Ecto neural progenitor cell (in vitro differentiated cells): ENCODE results near the gene OGN.
"Not testable (repeated sequence)": the region's sequence is repeated elsewhere in the genome, so short reads cannot be mapped to it uniquely, and the experiment has no call there.

Source experiments
- DNase-seq: peaks from one replicate; pipeline ENCODE4 v3.0.0-alpha.2; 2018; ENCODE audit warnings: low spot score

OGN gene

DNA sequence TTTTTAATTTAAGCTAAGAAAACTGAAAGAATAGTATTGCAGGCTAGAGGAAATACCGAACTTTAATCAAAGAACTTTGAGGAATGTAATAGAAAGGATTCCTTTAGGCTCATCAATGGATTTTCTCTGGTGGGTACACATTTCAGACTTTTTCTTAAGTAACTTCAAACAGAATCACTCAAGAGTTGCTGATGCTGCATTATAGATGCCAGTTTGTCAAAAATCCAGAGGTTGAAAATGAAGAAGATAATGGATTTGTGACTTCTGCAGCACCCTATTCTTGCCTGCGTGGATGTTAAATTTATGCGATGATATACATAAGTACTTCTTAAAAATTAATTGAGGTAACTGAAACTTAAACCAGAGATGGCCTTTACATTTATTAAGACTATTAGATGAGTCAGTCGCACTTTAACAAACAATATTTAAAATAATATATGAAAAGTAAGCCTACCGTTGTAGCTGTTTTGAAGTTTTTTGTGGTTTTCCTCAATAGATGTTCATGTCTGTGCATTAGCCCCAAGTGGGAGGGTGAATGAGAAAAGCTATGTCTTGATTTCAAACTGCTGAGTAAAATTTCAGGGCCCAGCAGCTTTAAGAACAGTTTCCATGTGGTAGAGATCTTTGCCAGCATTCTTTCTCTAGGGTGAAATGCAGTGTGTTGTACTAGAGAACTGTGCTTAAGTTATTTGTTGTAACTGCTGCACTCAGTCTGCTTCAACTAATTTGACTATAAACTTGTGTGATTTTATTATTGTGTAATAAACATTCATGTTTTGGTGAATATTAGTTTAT lies at the start of gene OGN:
Gene OGN, minus strand, starts transcription at position 537 of the 795 bp plus-strand sequence. CDS start 1,171 bp downstream, outside the sequence.
- DNase-seq, result no peak

- no peak for DNase-seq
Measured at GRCh38 chr9:92446536-92446935, 42.2 kb upstream of the OGN start.

- no peak for DNase-seq
Measured at GRCh38 chr9:92444841-92445240, 40.5 kb upstream of the OGN start.

DNA sequence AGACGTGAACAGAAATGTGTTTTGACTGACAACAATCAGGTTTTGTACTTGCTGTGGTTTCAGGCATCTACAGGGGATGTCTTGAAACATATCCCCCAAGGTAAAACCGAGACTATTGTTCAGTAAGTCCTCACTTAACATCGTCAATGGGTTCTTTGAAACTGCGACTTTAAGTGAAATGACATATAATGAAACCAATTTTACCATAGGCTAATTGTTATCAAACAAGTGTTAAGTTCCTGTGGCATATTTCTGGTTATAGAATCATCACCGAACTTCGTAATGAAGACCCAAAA lies 36.3 kb upstream of the OGN start:
- DNase-seq, result no peak

DNA sequence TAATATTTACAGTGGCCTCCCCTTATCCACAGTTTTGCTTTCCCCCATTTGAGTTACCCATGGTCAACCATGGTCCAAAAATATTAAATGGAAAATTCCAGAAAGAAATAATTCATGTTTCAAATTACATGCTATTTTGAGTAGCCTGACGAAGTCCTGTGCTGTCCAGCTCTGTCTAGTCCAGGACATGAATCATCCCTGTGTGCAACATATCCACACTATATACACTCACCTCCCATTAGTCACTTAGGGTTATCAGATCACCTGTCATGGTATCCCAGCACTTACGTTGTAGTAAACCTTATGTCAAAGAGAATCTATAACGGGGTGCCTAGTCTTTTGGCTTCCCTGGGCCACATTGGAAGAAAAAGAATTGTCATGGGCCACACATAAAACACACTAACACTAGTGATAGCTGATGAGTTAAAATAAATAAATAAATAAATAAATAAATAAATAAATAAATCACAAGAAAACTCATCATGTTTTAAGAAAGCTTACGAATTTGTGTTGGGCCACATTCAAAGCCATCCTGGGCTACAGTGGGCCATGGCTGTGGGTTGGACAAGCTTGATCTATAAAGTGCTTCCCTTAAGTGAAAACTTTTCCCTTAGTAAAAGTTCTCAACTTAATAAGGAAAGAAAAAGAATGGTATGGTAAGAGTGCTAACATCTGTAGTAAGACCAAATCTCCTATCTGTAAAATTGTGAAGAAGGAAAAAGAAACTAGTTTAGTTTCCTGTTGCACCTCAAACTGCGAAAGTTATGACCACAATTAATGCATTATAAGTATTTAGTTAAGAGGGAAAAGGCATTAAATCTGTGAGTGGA lies 35.8 kb upstream of the OGN start:
- DNase-seq, result no peak

DNA sequence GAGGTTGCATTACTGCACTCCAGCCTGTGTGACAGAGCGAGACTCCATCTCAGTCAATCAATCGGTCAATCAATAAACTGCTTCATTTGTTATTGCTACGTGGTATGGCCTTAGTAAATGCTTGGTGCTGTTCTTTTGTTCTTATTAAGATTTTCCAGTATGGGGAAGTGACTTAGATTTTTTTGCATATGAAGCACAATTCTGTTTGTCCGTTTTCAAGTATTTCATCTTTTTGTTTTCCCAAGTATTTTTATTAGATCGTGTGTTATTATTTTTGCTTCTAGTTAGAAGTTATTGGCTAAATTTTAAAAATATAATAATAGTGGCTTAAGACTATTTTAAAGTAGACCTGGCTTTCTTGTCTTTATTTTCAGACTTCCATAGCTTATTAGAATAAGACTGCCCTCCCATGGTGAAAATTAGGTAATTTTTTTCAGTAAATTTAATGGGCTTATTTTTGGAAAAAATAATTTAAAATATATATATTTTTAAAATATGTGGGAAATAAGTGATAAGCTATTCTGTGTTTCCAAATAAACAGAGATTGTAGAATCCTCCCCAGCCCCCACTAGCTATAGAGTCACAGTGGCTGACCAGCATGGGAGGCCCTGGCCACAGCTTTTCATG lies 34.6 kb upstream of the OGN start:
- DNase-seq, result no peak

DNA sequence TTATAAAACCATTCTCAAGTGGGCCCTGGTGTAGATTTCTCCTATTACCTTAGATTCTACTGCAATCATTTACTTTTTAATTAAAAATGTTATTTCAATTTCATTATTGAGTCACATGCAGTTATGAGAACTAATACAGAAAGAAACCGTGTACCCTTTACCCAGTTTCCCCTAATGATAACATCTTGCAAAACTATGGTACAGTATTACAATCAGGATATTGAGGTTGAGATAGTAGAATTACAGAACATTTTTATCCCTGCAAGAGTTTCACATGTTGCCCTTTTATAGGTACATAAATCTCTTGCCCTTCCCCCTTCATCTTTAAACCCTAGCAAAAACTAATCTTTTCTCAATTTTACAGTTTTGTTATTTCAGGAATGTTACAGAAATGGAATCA lies 30.9 kb upstream of the OGN start:
- no peak for DNase-seq

- no peak for DNase-seq
Measured at GRCh38 chr9:92432972-92433548, 28.7 kb upstream of the OGN start.

- no peak for DNase-seq
Measured at GRCh38 chr9:92432350-92432749, 28.0 kb upstream of the OGN start.

DNA sequence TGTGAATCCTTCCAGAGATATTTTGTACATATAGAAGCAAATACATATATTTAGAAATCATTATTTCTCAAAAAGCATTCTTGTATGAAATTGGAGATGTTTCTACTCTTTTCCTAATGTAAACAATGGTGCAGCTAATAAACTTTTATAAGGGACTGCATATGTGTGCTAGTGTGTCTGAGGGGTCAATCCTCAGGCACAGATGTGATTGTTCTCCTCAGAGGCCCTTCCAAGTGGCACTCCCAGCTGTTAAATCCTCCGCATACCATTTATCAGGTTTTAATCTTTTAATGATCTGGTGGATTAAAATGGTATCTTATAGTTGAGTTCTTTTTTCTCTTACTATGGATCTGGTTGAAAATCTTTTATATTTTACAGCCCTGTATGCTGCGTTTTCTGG lies 25.5 kb upstream of the OGN start:
- no peak for DNase-seq

DNA sequence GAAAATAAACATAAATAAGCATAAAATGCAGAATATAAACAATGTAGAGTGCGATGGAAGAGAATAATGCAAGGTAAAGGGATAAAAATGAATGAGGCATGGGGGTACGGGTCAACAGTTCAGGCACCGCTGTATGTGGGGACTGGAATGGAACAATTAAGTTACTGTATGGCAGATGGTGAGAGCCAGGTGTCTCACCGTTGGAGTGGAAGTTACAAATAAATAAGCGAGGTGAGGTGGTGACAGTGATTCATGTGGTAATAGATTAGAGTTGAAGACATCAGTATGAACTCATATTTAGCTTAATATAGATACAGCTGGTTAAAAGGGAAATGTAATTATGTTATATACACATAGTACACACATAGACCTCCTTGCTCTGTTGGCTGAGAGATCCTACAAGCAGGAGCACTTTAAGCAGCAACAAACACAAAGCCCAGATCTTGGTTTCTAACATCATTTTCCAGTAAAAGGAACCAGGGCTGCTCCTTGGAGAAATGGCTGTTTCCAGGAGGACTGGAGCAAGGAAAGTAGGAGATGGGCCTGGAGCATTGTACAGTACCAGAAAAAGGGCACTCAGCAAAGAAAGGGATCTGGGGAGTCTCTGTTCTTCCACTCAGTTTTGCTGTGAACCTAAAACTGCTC lies 22.2 kb upstream of the OGN start:
- no peak for DNase-seq

DNA sequence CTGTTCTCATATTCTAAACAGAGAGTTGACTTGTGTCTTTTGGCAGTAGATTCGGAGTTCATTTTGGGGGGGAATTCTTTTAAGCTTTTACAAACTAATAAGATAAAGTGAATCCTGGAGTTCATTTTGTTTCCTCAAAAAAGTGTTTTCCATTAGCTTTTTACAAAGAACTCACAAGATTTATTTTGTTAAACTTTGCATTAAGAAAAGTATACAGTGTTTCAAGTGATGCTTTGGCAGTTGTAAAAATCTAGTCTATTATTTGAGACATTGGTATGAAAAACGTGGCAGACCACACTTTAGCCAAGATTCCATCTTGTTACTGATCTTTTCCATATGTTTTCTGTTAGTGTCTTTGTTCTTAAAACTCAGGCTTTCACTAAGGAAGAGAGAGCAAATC lies 21.1 kb upstream of the OGN start:
- DNase-seq, result no peak

DNA sequence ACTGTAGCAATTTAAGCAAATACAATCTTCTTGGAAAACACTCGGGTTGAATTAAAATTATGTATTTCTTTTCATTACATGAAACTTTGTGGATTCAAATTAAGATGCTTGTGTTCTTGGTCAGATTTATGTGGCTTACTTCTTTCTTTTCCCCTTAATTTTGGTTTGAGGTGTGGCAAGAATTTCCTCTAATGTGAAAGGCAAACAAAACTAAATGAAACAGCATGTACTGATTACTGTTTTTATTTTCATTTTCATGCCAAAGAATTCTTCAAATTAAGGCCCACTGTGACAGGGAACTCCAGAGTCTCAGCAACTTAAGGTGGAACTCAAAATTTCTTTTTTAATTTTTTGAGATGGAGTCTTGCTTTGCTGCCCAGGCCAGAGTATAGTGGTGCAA lies 20.0 kb upstream of the OGN start, which contains the start of gene OMD:
Gene OMD, minus strand, starts transcription at position 132 of the 400 bp plus-strand sequence. CDS start 6,913 bp downstream, outside the sequence.
- no peak for DNase-seq

- DNase-seq, result no peak
Measured at GRCh38 chr9:92423612-92424011, 19.2 kb upstream of the OGN start.

GRCh38 chr9:92422611-92423338 lies 18.4 kb upstream of the OGN start:
- DNase-seq, result no peak

DNA sequence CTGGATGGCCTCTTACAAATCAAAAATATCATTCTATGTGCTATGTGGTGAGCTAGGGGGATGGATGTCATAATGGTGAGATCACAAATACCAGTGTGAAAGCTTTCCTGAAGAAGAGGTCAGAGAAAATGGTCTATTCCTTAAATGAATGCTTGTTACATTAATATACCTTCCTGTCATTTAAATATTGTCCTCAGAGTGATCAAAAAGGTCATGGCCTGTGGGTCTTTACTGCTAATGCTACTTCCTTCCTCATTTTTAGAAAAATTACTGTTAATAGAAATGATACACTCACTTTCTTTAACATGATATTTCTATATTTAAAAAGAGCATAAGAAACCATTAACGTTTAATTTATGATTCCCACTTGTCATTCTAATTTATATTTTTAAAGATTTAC lies 10.2 kb upstream of the OGN start:
- DNase-seq, result no peak

- DNase-seq, result not testable (repeated sequence)
Measured at GRCh38 chr9:92411157-92411556, 6.8 kb upstream of the OGN start.

DNA sequence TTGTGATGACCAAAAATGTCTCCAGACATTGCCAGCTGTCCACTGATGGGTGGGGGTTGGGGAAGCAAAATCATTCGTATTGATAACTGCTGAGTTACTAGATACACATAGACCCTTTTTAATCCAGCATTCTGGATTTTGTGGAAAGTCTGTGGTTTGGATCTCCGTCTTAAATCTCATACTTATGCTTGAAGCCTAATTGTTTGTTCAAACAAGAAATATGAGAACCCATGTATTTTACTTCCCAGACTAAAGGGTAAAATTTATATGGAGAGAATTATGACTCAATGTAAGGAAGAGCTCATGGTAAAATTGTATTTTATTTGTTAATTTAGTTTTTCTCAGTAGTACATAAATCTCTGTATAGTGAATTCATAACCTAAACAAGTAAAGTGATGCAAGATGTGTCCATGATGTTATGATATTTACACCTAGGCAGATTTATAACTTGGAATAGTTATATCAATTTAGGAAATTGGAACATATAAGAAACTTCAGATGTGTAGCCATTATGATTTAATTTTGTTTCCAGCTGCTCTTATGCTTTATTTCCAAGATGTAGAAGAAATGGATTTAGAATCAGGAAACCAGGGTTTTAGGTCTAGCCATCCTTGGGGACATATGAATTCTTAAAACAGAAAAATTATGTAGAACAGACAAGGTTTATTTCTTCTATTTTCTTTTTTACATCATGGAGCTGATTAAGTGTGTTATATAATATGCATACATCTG lies 4.5 kb upstream of the OGN start:
- DNase-seq, result no peak

DNA sequence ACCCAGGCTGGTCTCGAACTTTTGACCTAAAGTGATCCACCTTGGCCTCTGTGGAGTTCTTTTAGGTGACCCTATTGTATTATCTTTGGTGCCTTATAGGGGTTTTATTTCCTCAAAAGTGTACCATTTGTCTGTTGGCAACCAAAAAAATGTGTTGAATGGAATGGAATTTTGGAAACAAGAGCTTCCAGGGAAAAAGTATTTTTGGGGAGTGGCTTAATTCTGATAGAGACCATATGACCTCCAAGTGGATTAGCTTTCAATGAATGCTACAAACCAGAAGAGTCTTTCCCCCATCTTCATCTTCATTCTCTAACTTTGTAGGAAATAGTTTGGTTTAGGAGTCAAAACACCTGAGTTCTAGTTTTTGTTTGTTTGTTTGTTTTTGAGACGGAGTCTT lies 3.4 kb upstream of the OGN start:
- DNase-seq, result no peak

DNA sequence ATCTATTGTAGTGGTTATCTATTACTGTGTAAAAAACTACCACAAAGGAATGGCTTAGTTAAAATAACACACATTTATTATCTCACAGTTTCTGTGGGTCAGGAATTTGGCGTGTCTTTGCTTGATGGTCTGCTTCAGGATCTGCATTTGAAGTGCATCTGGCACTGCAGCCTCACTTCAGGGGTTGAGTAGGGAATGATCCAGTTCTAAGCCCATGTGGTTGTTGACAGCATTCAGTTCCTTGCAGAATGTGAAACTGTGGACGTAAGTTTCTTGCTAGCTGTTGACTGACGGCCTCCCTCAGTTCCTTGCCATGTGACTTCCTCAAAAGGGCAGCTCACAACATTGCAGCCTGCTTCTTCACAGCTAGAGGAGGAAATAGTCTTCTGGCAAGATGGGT lies 2.1 kb upstream of the OGN start:
- no peak for DNase-seq

GRCh38 chr9:92405818-92406217 lies 1.4 kb upstream of the OGN start:
- DNase-seq, result no peak
